GM12878 (cell line): ENCODE measurements around the gene SP3. TPM values are rescaled to one million over a fixed set of nuclear protein-coding genes. Genes with fewer than 3 reads are reported as not detected.

Experiments
- ATF7 ChIP-seq: fragments of 450-650 bp; IDR thresholded peaks from 2 replicates; pipeline ENCODE4 v1.6.1; 2016; ENCODE audit warnings: low read depth, mild to moderate bottlenecking
- IKZF1 ChIP-seq: fragments of 450-650 bp; conservative IDR thresholded peaks from 2 replicates; pipeline ENCODE4 v1.6.1; 2017; ENCODE audit warnings: antibody characterized with exemption, mild to moderate bottlenecking
- IKZF2 ChIP-seq, 2 experiments: fragments of 450-650 bp; IDR thresholded peaks; 2 replicates each; pipeline ENCODE4 v1.6.1; 2017; ENCODE audit warnings: mild to moderate bottlenecking in 2 of 2, moderate library complexity in 2 of 2
- JUND ChIP-seq: IDR thresholded peaks from 2 replicates; pipeline ENCODE4 v1.6.1; 2012; ENCODE audit warnings: low read depth, mild to moderate bottlenecking, low read length, improper control_type of control experiment, moderate library complexity
- KLF5 ChIP-seq: fragments of 450-650 bp; IDR thresholded peaks from 2 replicates; pipeline ENCODE4 v1.6.1; 2014; ENCODE audit warnings: mild to moderate bottlenecking; ENCODE audit not compliant: partially characterized antibody
- SMAD5 ChIP-seq: IDR thresholded peaks from 2 replicates; pipeline ENCODE4 v1.6.1; 2016; ENCODE audit warnings: antibody characterized with exemption, low read depth
- SPI1 ChIP-seq: IDR thresholded peaks from 2 replicates; pipeline ENCODE4 v1.6.1; 2011; ENCODE audit warnings: low read depth, mild to moderate bottlenecking, low read length, moderate library complexity, borderline replicate concordance; ENCODE audit not compliant: insufficient read depth
- ZBED1 ChIP-seq: IDR thresholded peaks from 2 replicates; pipeline ENCODE4 v1.6.1; 2016; ENCODE audit warnings: borderline replicate concordance
- ZNF384 ChIP-seq: IDR thresholded peaks from 2 replicates; pipeline ENCODE4 v1.6.1; 2012; ENCODE audit warnings: low read depth, mild to moderate bottlenecking, low read length, improper control_type of control experiment, borderline replicate concordance
- polyA plus RNA-seq, 11 experiments: library from polyadenylated mRNA; depleted of rRNA in 4 of 11; unstranded in 6 of 11; stranded (reverse) in 5 of 11; fragments of >200 nt; fragmentation: Nextera tagmentation in 4 of 11; fragmentation: Illumina TruSeq in 1 of 11; extraction: Ambion mirVana in 4 of 11; extraction: Trizol in 1 of 11; gene quantifications; 1 replicate in 1 of 11; 2 replicates in 10 of 11; pipeline versions ENCODE4 v1.2.1 to v1.2.3, GENCODE V29; 2011 to 2016; ENCODE audit warnings: inconsistent platforms in 2 of 11, missing spikeins in 2 of 11, low read depth in 1 of 11
- total RNA-seq, 4 experiments: library from RNA; depleted of rRNA in 3 of 4; stranded (reverse); fragments of >200 nt in 3 of 4; fragmentation: Illumina TruSeq in 1 of 4; extraction: Trizol in 1 of 4; gene quantifications; 2 replicates each; pipeline versions ENCODE4 v1.2.1 to v1.2.3, GENCODE V29; 2013 to 2021
- TF ChIP-seq, protein P1 (sequence below): fragments of 150-350 bp; IDR thresholded peaks from 2 replicates; pipeline ENCODE4 v1.6.1; 2014; ENCODE audit warnings: mild to moderate bottlenecking, low read depth, low read length
- TF ChIP-seq, protein P2 (sequence below): fragments of 450-650 bp; IDR thresholded peaks from 2 replicates; pipeline ENCODE4 v1.6.1; 2018; ENCODE audit warnings: borderline replicate concordance, mild to moderate bottlenecking; ENCODE audit not compliant: partially characterized antibody
- TF ChIP-seq, protein P3 (sequence below): IDR thresholded peaks from 2 replicates; pipeline ENCODE4 v1.6.1; 2012; ENCODE audit warnings: low read depth, low read length, improper control_type of control experiment
- TF ChIP-seq, protein P4 (sequence below): fragments of 450-650 bp; formaldehyde crosslinking; IDR thresholded peaks from 2 replicates; pipeline ENCODE4 v1.4.0; 2022; ENCODE audit warnings: mild to moderate bottlenecking, moderate library complexity
- TF ChIP-seq, protein P5 (sequence below): fragments of 450-650 bp; IDR thresholded peaks from 2 replicates; pipeline ENCODE4 v1.6.1; 2017; ENCODE audit warnings: mild to moderate bottlenecking, low read depth, inconsistent platforms; ENCODE audit not compliant: poor library complexity, severe bottlenecking
- TF ChIP-seq, protein P6 (sequence below): IDR thresholded peaks from 2 replicates; pipeline ENCODE4 v1.6.1; 2011; ENCODE audit warnings: borderline replicate concordance, low read depth, mild to moderate bottlenecking, moderate library complexity, mixed read lengths, low read length; ENCODE audit not compliant: insufficient read depth; ENCODE audit errors: extremely low read length
- TF ChIP-seq, protein P7 (sequence below): fragments of 450-650 bp; IDR thresholded peaks from 2 replicates; pipeline ENCODE4 v1.6.1; 2017; ENCODE audit warnings: borderline replicate concordance

The SP3 gene
- total and polyA plus RNA-seq, 10 of the 15 experiments (the other 5 are each of a cell fraction or from before 2014, with no cell fraction given): 9.9 to 87.6 (median 52.4) TPM

DNA sequence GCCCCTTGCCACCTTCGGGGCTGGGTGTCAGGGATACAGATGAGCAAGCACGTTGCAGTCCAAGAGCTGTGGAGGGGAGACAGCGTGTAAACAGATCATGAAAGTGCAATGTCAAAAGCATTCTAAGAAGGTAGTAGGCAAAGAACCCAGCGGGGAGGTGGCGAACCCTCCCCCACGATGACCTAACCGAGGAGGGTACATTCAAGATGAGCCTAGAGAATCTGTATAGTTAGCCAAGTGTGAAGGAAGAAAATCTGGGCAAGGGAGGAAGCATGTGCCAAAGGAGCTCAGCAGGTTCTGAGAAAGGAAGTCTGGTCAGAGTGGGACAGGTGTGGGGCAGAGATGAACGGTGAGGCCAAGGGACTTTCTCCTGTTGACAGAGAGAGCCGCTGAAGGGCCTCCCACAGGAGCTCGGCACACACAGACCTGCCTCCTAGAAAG is 106.9 kb downstream of the SP3 start (continued):
- TF ChIP-seq, protein P1, sequence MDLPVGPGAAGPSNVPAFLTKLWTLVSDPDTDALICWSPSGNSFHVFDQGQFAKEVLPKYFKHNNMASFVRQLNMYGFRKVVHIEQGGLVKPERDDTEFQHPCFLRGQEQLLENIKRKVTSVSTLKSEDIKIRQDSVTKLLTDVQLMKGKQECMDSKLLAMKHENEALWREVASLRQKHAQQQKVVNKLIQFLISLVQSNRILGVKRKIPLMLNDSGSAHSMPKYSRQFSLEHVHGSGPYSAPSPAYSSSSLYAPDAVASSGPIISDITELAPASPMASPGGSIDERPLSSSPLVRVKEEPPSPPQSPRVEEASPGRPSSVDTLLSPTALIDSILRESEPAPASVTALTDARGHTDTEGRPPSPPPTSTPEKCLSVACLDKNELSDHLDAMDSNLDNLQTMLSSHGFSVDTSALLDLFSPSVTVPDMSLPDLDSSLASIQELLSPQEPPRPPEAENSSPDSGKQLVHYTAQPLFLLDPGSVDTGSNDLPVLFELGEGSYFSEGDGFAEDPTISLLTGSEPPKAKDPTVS: no peak
- TF ChIP-seq SMAD5: no peak
- TF ChIP-seq, protein P2, sequence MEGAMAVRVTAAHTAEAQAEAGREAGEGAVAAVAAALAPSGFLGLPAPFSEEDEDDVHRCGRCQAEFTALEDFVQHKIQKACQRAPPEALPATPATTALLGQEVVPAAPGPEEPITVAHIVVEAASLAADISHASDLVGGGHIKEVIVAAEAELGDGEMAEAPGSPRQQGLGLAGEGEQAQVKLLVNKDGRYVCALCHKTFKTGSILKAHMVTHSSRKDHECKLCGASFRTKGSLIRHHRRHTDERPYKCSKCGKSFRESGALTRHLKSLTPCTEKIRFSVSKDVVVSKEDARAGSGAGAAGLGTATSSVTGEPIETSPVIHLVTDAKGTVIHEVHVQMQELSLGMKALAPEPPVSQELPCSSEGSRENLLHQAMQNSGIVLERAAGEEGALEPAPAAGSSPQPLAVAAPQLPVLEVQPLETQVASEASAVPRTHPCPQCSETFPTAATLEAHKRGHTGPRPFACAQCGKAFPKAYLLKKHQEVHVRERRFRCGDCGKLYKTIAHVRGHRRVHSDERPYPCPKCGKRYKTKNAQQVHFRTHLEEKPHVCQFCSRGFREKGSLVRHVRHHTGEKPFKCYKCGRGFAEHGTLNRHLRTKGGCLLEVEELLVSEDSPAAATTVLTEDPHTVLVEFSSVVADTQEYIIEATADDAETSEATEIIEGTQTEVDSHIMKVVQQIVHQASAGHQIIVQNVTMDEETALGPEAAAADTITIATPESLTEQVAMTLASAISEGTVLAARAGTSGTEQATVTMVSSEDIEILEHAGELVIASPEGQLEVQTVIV: no peak
- TF ChIP-seq, protein P3, sequence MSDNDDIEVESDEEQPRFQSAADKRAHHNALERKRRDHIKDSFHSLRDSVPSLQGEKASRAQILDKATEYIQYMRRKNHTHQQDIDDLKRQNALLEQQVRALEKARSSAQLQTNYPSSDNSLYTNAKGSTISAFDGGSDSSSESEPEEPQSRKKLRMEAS: no peak
- peak; percentile 44; the same call in 1 of the 2 replicates for TF ChIP-seq IKZF1
- TF ChIP-seq ZBED1: no peak
- TF ChIP-seq, protein P4, sequence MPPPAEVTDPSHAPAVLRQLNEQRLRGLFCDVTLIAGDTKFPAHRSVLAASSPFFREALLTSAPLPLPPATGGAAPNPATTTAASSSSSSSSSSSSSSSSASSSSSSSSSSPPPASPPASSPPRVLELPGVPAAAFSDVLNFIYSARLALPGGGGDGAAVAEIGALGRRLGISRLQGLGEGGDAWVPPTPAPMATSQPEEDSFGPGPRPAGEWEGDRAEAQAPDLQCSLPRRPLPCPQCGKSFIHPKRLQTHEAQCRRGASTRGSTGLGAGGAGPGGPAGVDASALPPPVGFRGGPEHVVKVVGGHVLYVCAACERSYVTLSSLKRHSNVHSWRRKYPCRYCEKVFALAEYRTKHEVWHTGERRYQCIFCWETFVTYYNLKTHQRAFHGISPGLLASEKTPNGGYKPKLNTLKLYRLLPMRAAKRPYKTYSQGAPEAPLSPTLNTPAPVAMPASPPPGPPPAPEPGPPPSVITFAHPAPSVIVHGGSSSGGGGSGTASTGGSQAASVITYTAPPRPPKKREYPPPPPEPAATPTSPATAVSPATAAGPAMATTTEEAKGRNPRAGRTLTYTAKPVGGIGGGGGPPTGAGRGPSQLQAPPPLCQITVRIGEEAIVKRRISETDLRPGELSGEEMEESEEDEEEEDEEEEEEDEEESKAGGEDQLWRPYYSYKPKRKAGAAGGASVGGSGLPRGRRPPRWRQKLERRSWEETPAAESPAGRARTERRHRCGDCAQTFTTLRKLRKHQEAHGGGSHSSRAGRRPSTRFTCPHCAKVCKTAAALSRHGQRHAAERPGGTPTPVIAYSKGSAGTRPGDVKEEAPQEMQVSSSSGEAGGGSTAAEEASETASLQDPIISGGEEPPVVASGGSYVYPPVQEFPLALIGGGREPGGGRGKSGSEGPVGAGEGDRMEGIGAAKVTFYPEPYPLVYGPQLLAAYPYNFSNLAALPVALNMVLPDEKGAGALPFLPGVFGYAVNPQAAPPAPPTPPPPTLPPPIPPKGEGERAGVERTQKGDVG (CRISPR knock-in tag): no peak
- TF ChIP-seq ZNF384: no peak
- TF ChIP-seq ATF7: peak; percentile 25; the same call in 1 of the 2 replicates
- TF ChIP-seq, protein P5, sequence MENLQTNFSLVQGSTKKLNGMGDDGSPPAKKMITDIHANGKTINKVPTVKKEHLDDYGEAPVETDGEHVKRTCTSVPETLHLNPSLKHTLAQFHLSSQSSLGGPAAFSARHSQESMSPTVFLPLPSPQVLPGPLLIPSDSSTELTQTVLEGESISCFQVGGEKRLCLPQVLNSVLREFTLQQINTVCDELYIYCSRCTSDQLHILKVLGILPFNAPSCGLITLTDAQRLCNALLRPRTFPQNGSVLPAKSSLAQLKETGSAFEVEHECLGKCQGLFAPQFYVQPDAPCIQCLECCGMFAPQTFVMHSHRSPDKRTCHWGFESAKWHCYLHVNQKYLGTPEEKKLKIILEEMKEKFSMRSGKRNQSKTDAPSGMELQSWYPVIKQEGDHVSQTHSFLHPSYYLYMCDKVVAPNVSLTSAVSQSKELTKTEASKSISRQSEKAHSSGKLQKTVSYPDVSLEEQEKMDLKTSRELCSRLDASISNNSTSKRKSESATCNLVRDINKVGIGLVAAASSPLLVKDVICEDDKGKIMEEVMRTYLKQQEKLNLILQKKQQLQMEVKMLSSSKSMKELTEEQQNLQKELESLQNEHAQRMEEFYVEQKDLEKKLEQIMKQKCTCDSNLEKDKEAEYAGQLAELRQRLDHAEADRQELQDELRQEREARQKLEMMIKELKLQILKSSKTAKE: no peak
- TF ChIP-seq, protein P6, sequence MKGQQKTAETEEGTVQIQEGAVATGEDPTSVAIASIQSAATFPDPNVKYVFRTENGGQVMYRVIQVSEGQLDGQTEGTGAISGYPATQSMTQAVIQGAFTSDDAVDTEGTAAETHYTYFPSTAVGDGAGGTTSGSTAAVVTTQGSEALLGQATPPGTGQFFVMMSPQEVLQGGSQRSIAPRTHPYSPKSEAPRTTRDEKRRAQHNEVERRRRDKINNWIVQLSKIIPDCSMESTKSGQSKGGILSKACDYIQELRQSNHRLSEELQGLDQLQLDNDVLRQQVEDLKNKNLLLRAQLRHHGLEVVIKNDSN: no peak
- TF ChIP-seq KLF5: no peak
- TF ChIP-seq IKZF2 (IDR thresholded peaks at IDR 0.05): peak; percentile 29 to 36; a peak in 2 of 4 replicates
- TF ChIP-seq, protein P7, sequence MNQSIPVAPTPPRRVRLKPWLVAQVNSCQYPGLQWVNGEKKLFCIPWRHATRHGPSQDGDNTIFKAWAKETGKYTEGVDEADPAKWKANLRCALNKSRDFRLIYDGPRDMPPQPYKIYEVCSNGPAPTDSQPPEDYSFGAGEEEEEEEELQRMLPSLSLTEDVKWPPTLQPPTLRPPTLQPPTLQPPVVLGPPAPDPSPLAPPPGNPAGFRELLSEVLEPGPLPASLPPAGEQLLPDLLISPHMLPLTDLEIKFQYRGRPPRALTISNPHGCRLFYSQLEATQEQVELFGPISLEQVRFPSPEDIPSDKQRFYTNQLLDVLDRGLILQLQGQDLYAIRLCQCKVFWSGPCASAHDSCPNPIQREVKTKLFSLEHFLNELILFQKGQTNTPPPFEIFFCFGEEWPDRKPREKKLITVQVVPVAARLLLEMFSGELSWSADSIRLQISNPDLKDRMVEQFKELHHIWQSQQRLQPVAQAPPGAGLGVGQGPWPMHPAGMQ: no peak
- TF ChIP-seq SPI1: peak; percentile 18; the same call in 1 of the 2 replicates
- TF ChIP-seq JUND: no peak
